Measurements from ENCODE around the gene TXNDC11. TPM values are rescaled to one million over a fixed set of nuclear protein-coding genes. Genes with fewer than 3 reads are reported as not detected.
A peak's percentile ranks its signal among the peaks of the same experiment; 100 is the strongest.

Gene TXNDC11
- total RNA-seq, 1 experiment from 2014 or later: 37.2 TPM

DNA sequence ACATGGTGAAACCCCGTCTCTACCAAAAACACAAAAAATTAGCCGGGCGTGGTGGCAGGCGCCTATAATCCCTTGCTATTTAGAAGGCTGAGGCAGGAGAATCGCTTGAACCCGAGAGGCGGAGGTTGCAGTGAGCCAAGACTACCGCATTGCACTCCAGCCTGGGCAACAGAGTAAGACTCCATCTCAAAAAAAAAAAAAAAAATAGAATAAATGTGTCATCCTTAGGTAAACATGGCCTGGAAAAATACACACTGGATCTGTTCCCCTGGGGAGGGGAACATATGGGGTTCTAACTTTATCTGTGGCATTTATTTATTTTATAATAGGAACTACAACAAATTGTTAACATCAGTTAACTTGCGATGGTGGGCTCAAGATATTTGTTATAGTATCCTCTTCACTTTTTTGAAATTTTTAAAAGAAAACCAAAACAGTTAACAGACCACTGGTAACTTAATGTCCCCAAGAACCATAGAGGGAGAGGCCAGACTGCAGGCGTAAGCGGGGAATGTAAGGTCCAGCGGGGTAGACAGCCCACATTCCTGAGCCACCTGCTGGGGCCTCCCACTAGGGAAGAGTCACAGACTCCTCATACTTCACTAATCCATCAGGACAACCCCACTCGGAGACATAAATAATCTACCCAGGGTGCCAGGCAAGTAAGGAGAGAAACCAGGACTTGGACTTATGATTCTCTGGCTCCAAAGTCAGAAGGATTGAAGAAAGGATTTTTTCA lies 12.5 kb upstream of the TXNDC11 start:
- no peak for DNase-seq (ENCODE audit: low read depth)

DNA sequence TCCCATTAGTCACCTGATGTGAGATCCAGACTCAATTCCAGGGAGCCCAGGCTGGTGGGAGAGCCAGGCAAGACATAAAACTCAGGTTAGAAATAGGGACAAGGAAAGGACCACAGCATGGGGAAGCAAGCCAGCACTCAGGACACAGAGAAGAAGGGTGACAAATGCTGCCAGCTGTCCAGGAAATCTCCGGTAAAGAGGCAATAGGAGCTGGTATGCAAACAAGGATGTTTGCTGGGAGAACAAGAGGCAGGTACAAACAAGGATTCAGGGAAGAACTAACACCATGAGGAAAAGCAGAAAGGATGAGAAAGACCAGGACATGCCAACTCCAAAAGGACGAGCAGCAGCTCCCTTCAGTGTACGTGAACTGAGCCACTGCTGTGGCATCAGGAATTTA lies 10.2 kb upstream of the TXNDC11 start:
- no peak for DNase-seq (ENCODE audit: low read depth)

DNA sequence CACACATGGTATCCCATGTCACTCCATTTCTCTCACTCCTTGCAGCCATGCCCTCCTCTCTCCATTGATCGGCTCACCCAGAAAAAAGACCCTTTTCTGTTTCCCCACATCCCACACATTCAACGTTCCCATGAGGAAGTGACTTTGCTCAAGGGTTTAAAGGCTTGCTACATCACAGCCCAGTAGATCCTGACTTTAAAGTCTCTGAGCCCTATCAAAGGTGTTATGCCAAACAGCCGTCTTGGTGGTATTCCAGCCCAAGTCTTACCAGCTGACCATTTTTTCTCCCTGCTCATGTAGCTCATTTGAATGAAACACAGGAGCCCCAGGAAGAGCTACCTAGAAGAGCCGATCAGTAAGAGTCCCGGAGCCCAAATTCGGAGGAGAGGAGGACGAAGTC lies 7.4 kb upstream of the TXNDC11 start:
- DNase-seq (ENCODE audit: low read depth): no peak

DNA sequence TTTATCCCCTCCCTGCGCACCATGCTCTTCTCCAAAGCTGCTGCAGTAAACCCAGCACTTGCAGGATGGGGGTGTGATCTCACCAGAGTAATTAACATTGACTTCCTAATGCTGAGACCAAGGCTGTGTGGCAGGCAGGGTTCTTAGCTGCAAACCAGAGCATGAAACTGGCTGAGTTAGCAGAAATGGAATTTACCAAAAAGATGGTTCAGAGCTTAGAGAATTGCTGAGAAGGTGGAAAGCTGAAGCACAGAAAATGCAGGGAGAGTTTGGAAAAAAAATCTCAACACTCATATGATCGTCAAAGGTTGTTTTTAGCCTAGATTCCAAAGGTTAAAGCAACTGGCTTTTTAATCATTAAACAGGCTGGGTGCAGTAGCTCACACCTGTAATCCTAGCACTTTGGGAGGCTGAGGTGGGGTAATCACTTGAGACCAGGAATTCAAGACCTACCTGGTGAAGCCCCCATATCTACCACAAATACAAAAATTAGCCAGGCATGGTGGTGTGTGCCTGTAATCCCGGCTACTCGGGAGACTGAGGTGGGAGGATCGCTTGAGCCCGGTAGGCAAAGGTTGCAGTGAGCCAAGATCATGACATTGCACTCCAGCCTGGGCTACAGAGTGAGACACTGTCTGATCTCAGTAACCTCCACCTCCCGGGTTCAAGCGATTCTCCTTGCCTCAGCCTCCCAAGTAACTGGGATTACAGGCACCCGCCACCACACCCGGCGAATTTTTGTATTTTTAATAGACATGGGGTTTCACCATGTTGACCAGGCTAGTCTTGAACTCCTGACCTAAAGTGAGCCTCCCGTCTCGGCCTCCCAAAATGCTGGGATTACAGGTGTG lies 6.0 kb upstream of the TXNDC11 start:
- DNase-seq (ENCODE audit: low read depth): no peak

DNA sequence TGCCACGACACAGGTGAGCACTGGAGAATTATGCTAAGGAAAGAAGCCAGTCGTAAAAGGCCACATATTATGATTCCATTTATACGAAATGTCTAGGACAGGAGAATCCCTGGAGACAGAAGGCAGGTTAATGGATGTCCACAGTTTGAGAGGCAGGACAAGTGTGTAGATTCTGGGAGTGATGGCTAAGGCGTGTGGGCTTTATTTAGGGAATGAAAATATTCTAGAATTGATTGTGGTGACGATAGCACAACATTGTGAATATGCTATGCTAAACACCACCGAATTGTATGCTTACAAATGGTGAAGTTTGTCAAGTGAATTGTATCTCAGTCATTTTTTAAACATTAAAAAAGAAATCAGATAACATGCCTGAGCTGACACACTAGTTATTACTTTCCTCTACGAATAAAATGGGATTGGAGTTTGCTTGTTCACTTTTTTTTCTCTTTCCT lies 5.3 kb upstream of the TXNDC11 start:
- DNase-seq (ENCODE audit: low read depth): no peak

DNA sequence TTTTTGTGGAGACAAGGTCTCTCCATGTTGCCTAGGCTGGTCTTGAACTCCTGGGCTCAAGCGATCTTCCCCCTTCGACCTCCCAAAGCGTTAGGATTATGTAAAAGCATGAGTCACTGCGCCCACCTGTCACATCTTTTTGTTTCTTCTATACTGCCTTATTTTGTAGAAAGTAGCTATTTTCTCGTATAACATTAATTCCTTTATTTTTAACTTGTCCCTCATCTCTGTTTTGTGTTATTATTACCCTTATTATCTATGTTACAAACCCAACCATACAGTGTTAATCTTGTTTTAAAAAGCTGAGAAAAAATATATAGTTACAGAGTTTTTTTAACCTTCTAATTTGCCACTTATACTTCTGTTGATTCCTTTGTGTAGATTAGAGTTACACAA lies 1.4 kb upstream of the TXNDC11 start:
- DNase-seq (ENCODE audit: low read depth): no peak

DNA sequence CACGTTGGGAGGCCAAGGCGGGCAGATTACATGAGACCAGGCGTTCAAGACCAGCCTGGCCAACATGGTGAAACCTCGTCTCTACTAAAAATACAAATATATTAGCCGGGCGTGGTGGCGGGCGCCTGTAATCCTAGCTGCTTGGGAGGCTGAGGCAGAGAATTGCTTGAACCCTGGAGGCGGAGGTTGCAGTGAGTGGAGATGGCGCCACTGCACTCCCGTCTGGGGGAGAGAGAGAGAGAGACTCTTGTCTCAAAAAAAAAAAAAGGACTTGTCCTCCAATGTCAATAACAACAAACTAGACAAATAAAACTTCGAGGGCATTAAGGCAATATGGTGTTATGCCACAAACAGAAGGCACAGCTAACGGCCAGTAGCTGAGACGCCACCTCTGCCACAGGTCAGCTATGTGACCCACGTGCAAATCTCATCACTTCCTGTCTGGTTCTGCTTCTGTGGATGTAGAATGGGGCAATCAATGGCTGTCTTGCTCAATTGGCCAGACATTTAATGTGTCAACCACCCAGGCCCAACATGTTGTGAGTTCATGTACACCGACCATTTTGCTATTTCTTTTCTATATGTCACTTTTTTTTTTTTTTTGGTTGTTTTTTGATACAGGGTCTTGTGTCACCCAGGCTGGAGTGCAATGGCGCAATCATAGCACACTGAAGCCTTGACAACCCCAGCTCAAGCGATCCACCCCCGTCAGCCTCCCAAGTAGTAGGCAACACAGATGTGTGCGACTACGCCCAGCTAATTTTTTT lies 834 bp upstream of the TXNDC11 start:
- peak; percentile 56 for DNase-seq (ENCODE audit: low read depth)

DNA sequence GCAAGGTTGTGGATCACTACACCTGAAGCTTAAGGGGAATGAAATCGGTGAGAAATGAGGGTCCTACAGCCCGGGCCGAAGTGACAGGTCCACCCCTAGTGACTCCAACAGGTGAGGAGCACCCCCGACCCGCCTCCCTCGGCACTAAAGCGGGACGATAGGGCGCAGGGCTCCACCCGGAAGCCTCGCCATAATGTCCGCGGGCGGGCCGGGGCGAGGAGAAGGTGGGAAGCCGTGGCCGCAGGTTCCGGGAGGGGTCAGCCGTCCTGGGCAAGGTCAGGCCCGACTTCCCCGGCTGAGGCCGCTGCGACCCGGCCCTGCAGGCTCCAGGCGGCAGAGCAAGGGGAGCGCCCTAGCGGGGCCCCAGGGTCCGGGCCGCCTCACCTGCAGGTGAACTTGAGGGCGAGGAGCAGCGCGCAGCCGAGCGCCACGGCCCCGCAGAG lies 543 bp downstream of the TXNDC11 start:
- no peak for DNase-seq (ENCODE audit: low read depth)

DNA sequence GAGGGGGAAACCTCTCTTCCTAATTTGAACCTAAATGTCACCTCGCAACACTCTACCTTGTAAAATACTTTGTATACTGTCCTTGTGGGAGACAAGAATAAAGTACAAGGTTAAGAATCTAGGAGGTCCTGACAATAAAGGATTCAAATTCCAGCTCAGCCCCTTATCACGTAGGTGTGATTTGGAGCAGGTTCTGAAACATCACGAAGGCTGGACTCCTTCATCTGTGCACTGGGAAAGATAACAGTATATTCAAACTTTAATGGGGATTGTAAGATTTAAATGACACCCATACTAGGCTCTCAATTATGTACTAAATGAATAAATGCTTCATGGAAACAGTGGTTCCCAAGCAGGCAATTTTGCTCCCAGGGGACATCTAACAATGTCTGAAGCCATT lies 2.1 kb downstream of the TXNDC11 start:
- DNase-seq (ENCODE audit: low read depth): no peak

DNA sequence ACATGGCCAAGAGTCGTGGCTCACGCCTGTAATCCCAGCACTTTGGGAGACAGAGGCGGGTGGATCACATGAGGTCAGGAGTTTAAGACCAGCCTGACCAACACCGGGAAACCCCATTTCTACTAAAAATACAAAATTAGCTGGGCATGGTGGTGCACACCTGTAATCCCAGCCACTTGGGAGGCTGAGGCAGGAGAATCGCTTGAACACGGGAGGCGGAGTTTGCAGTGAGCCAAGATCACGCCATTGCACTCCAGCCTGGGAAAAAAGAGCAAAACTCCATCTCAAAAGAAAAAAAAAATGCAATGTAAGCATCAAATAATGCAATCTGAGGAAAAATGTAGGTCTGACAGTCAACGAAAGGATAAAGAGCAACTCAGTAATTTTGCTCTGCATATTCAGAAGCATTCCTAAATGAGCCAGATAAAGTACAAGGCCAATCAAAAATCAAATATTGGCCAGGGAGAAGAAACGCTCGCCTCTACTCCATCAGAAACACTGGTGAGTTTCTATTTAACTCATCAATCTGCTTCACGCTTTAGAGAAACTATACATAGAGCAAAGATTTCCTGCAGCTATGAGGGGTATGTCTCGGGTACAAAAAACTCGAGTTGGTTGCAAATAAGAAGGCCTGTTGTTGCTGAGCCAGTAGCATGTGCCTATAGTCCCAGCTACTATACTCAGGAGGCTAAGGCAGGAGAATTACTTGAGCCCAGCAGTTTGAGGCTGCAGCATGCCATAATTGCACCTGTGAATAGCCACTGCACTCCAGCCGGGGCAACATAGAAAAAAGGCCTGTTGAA lies 3.7 kb downstream of the TXNDC11 start:
- no peak for DNase-seq (ENCODE audit: low read depth)

DNA sequence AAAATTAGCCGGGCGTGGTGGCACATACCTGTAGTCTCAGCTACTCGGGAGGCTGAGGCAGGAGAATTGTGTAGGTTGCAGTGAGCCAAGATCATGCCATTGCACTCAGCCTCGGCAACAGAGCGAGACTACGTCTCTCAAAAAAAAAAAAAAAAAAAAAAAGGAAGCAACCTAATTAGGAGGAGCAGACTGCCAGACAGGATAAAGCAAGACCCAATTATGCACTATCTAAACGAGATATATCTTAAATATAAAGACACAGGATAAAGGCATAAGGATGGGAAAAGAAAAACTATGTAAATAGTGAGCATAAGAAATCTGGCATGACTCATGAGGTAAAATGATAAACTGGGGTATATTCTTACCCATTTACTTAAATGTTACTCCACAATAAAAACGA lies 4.9 kb downstream of the TXNDC11 start:
- no peak for DNase-seq (ENCODE audit: low read depth)

DNA sequence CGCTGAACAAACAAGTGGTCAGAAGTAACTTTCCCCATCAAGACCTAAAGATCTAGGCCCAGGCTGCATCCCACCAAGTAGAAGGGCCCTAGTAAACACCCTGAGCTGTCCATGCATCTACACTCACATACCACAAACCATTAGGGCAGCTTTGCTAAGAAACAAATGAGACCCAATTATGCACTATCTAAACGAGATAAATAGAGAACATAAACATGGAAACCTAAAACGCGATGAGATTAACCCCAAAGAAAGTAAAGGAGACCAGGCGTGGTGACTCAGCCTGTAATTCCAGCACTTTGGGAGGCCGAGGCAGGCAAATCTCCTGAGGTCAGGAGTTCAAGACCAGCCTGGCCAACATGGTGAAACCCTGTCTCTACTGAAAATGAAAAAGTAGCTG lies 5.8 kb downstream of the TXNDC11 start:
- no peak for DNase-seq (ENCODE audit: low read depth)

DNA sequence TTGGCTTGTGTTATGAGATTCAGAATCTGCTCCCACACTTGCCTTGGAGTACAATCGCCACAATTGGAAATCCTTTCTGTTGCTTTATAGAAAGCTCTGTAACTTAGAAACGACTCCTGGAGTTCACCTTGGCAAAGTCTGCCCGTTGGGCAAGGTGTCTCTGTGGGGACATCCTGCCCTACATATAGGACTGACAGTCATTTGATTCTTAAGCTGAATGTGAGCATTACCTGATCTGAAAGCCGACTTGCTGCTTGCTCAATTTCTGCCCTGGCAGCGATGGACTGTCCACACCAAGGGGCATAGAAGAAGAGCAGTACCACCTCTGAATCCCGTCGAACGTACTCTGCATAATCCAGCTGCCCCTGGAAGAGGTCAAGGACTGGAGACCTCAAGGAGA lies 6.9 kb downstream of the TXNDC11 start:
- DNase-seq (ENCODE audit: low read depth): no peak

DNA sequence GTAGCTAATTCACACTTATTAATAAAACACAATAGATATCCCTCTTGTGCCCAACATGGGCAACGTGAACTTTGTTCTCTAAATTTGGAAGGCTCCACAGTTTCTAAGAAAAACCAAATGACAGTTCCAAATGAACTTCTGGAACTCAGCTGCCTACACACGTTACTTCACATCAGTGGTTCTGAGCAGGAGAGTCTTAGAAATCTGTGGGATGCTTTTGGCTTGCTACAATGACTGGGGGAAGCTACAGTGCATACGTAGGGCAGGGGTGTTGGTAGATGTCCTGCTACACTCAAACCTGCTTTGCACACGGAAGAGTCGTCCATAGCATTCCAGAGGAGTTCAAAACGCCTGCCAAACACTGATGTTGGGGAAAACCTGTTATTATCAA lies 8.0 kb downstream of the TXNDC11 start:
- no peak for DNase-seq (ENCODE audit: low read depth)

DNA sequence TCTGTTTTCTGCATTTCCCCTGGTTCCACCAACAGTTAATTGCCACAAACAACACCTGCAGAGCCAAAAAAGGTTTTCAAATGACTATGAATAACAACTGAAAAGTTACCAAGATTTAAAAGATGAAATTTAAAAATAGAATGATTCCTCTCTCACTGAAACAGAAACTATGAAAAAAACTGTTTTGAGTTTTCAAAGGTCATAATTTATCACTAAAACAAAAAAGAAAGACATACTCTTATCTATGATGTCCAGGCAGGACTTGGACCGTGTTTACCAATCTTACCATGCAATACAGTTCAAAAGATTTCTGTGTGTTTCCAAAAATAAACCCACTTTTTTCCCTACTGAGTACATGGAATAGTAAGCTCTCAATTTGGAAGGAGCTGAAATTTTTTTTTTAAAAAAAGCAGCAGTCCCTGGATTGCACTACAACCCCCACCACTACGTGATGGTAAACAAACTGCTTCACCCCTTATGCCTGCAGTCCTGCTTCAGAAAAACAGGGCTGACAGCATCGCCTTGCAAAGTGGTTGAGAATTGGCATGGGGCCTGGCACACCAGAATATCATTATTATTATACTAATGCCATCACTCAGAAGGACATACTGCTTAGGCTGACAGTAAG lies 8.5 kb downstream of the TXNDC11 start:
- no peak for DNase-seq (ENCODE audit: low read depth)

DNA sequence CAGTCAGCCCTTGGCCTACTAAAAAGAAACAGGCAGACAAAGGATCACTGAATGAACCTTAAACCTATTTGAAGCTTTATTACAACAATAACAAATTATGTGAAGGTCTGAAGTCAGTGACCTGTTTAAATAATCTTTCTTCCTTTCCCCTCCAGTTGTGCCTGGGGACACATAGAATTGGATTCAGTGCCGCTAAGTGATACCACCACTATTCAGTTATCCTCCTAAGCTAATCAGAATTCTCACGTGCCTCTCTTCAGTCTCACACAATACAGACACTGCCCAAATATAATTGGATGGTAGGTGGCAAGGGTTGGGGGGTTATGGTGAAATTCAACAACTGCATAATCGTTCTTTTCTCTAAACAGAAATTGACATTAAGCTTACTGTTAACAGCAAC lies 11.4 kb downstream of the TXNDC11 start:
- no peak for DNase-seq (ENCODE audit: low read depth)

DNA sequence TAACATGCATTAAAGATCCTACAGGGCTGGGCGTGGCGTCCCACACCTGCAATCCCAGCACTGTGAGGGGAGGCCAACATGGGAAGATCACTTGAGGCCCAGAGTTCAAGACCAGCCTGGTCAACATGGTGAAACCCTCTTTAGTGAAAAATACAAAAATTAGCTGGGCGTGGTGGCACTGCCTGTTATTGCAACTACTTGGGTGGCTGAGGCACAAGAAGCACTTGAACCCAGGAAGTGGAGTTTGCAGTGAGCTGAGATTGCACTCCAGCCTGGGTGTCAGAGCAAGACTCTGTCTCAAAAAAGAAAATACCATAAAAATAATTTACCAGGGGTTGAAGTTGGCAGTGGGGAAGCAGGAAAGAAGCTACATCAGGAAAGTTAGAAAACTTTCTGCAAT lies 12.9 kb downstream of the TXNDC11 start:
- no peak for DNase-seq (ENCODE audit: low read depth)

DNA sequence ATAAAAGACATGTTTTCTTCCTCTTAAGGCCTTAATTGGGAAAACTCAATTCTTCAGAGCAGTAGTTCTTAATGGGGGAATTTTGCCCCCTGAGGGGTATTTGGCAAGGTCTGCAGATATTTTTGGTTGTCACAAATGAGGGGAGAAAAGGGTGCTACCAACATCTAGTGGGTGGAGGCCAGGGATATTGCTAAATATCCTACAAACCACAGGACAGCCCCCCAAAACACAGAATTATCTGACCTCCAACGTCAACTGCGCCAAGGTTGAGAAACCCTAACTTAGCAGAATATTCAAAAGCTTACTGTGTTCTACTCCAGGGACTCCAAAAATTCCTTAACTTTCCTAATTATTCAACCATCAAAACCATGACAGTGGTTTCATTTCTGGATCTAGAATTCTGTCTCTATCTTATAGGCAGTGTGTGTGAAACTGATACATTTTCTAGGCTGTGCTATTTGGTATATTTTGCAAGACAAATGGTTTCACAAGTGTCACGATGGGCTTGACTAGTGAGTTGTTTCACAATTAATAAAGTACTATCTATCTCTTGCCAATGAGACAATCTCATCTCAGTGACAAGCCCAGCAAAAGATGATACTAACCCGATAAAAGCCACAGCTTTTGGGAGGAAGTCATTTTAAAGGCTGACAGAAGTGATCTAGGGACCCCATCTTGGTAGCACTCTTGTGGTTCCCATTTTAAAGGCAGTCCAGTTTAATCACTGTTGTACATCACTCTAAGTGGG lies 14.7 kb downstream of the TXNDC11 start:
- no peak for DNase-seq (ENCODE audit: low read depth)

DNA sequence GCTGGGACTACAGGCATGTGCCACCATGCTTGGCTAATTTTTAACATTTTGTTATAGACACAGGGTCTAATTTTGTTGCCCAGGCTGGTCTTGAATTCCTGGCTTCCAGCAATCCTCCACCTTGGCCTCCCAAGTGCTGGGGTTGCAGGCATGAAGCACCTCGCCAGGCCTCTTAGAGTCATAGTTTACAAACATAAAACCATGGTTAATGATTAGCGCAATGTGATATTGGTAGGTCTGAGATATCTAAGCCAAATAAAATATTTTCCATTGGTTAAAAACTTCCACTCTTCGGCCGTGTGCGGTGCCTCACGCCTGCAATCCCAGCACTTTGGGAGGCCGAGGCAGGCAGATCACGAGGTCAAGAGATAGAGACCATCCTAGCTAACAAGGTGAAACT lies 16.6 kb downstream of the TXNDC11 start:
- no peak for DNase-seq (ENCODE audit: low read depth)

DNA sequence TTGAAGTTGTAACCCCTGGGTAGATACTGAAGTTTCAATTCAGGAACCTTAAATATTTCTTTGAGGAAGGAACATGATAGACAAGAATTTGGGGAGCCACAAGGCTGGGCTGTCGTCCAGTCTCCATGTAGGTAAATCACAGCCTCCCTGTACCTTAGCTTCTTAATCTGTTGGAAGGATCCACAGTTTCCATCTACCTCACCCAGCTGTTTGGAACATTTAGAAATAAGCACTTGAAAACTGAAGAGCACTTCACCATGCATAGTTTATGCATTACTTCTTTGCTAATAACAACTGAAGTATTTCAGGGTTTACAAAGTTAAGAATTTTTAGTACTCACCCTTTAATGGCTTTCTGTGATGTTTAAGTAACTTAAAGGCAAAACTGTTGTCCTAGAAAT lies 17.2 kb downstream of the TXNDC11 start:
- DNase-seq (ENCODE audit: low read depth): no peak

Data from HT1080 (cell line).